ENCODE data around the gene CHRNG.

- TF ChIP-seq EP300 (IDR thresholded peaks at IDR 0.05; ENCODE audit: borderline replicate concordance) (no peak), TCF12 (IDR thresholded peaks at IDR 0.05; ENCODE audit: low read depth) (peak; percentile 41; the same call in 1 of the 2 replicates), MAX (IDR thresholded peaks at IDR 0.05) (peak; percentile 30; the same call in 1 of the 2 replicates), TEAD4 (IDR thresholded peaks at IDR 0.05) (no peak), EGR1 (IDR thresholded peaks at IDR 0.05) (no peak), FOXM1 (IDR thresholded peaks at IDR 0.05; ENCODE audit: borderline replicate concordance, low read depth) (no peak), CREB1 (IDR thresholded peaks at IDR 0.05; ENCODE audit: low read depth) (no peak), RAD21 (IDR thresholded peaks at IDR 0.05; ENCODE audit: low read depth) (no peak), NFIC (IDR thresholded peaks at IDR 0.05) (peak; percentile 73; the same call in 1 of the 2 replicates), TAF1 (IDR thresholded peaks at IDR 0.05; ENCODE audit: low read depth) (no peak), USF1 (IDR thresholded peaks at IDR 0.05) (no peak), ZBTB7A (IDR thresholded peaks at IDR 0.05; ENCODE audit: low read depth) (no peak), CEBPB (IDR thresholded peaks at IDR 0.05) (no peak)
Observed at GRCh38 chr2:232492236-232492848, 47.1 kb upstream of the CHRNG start.
